WTC11 (cell line): ENCODE results near the gene MPIG6B. TPM values are rescaled to one million over a fixed set of nuclear protein-coding genes. Genes with fewer than 3 reads are reported as not detected.
A peak's percentile ranks its signal among the peaks of the same experiment; 100 is the strongest.

ENCODE experiments used
- ATAC-seq: fragments of 200-7000 bp; cut with Tn5 transposase; 2 replicates; pipeline ENCODE4 v1.10.0; 2021; ENCODE audit warnings: mild to moderate bottlenecking, moderate library complexity
- CTCF ChIA-PET: fragments of 300-600 bp; sonication (Branson Sonifier 250); formaldehyde crosslinking; loops from one replicate; lab custom pipeline; 2021; ENCODE audit warnings: antibody characterized with exemption; lab: Charles Lee
- POLR2A ChIA-PET: fragments of 350-600 bp; sonication (Branson Sonifier 250); formaldehyde crosslinking; loops from one replicate; lab custom pipeline; 2021; ENCODE audit warnings: antibody characterized with exemption; lab: Charles Lee
- DNase-seq: peaks from one replicate; pipeline ENCODE4 v3.0.0; 2021; ENCODE audit warnings: low spot score
- H3K27ac Mint-ChIP-seq: 2 replicates; pipeline ENCODE4 v1.8.0; 2021; ENCODE audit warnings: mixed read lengths
- H3K27me3 Mint-ChIP-seq: 2 replicates; pipeline ENCODE4 v1.8.0; 2021; ENCODE audit warnings: low read depth, mild to moderate bottlenecking, moderate library complexity, mixed read lengths
- H3K36me3 Mint-ChIP-seq: 2 replicates; pipeline ENCODE4 v1.8.0; 2021; ENCODE audit warnings: mixed read lengths
- H3K4me1 Mint-ChIP-seq: 2 replicates; pipeline ENCODE4 v1.8.0; 2022; ENCODE audit warnings: mixed read lengths
- H3K4me3 Mint-ChIP-seq: 2 replicates; pipeline ENCODE4 v1.8.0; 2021; ENCODE audit warnings: mild to moderate bottlenecking, moderate library complexity, mixed read lengths
- H3K9me3 Mint-ChIP-seq: 2 replicates; pipeline ENCODE4 v1.8.0; 2021; ENCODE audit warnings: mixed read lengths
- ATF1 ChIP-seq: sonication (generic); formaldehyde crosslinking; IDR thresholded peaks from 2 replicates; pipeline ENCODE4 v1.8.1; 2023; ENCODE audit warnings: mild to moderate bottlenecking, moderate library complexity, missing genetic modification reagents
- ESRRA ChIP-seq: sonication (generic); formaldehyde crosslinking; IDR thresholded peaks from 2 replicates; pipeline ENCODE4 v1.8.1; 2022; ENCODE audit warnings: mild to moderate bottlenecking, missing genetic modification reagents, borderline replicate concordance
- FOXJ3 ChIP-seq: sonication (generic); formaldehyde crosslinking; IDR thresholded peaks from 2 replicates; pipeline ENCODE4 v1.9.0; 2021; ENCODE audit warnings: missing genetic modification reagents, mild to moderate bottlenecking, borderline replicate concordance
- HMGA2 ChIP-seq: fragments of 250-450 bp; sonication (Bioruptor Pico); IDR thresholded peaks from 2 replicates; pipeline ENCODE4 v1.4.0; 2021; ENCODE audit warnings: mild to moderate bottlenecking, moderate library complexity
- SMAD3 ChIP-seq: sonication (generic); formaldehyde crosslinking; IDR thresholded peaks from 2 replicates; pipeline ENCODE4 v1.8.0; 2022; ENCODE audit warnings: missing genetic modification reagents, mild to moderate bottlenecking, borderline replicate concordance
- TCF7 ChIP-seq: sonication (generic); formaldehyde crosslinking; IDR thresholded peaks from 2 replicates; pipeline ENCODE4 v1.8.0; 2022; ENCODE audit warnings: mild to moderate bottlenecking, low read depth, missing genetic modification reagents, moderate library complexity
- ZNF121 ChIP-seq: sonication (generic); formaldehyde crosslinking; IDR thresholded peaks from 2 replicates; pipeline ENCODE4 v1.8.0; 2023; ENCODE audit warnings: missing genetic modification reagents
- ZNF317 ChIP-seq: sonication (generic); formaldehyde crosslinking; IDR thresholded peaks from 2 replicates; pipeline ENCODE4 v1.8.1; 2023; ENCODE audit warnings: low read depth, mild to moderate bottlenecking, moderate library complexity, missing genetic modification reagents, borderline replicate concordance
- ZNF416 ChIP-seq: fragments of 250-450 bp; sonication (Bioruptor Pico); IDR thresholded peaks from 2 replicates; pipeline ENCODE4 v1.9.0; 2021; ENCODE audit warnings: mild to moderate bottlenecking, inconsistent platforms
- ZNF671 ChIP-seq: fragments of 250-450 bp; sonication (Bioruptor Pico); IDR thresholded peaks from 2 replicates; pipeline ENCODE4 v1.8.0; 2021; ENCODE audit warnings: mild to moderate bottlenecking
- total RNA-seq: library from RNA; stranded (reverse); gene quantifications from 3 replicates; pipeline ENCODE4 v1.2.3, GENCODE V29; 2021
- TF ChIP-seq, protein P1 (sequence below): sonication (generic); formaldehyde crosslinking; IDR thresholded peaks from 2 replicates; pipeline ENCODE4 v1.8.0; 2023; ENCODE audit warnings: missing genetic modification reagents
- TF ChIP-seq, protein P2 (sequence below): sonication (generic); formaldehyde crosslinking; IDR thresholded peaks from 2 replicates; pipeline ENCODE4 v1.8.1; 2022; ENCODE audit warnings: mild to moderate bottlenecking, moderate library complexity, missing genetic modification reagents
- TF ChIP-seq, protein P3 (sequence below): sonication (generic); formaldehyde crosslinking; conservative IDR thresholded peaks from 2 replicates; pipeline ENCODE4 v1.8.1; 2023; ENCODE audit warnings: mild to moderate bottlenecking, low read depth, missing genetic modification reagents, moderate library complexity
- TF ChIP-seq, protein P4 (sequence below): sonication (generic); formaldehyde crosslinking; IDR thresholded peaks from 2 replicates; pipeline ENCODE4 v1.8.1; 2023; ENCODE audit warnings: mild to moderate bottlenecking, missing genetic modification reagents, moderate library complexity
- TF ChIP-seq, protein P5 (sequence below): fragments of 250-450 bp; sonication (Bioruptor Pico); IDR thresholded peaks from 2 replicates; pipeline ENCODE4 v1.9.0; 2021; ENCODE audit warnings: mild to moderate bottlenecking
- TF ChIP-seq, protein P6 (sequence below): sonication (generic); formaldehyde crosslinking; IDR thresholded peaks from 2 replicates; pipeline ENCODE4 v1.8.0; 2022; ENCODE audit warnings: missing genetic modification reagents
- TF ChIP-seq, protein P7 (sequence below): sonication (generic); formaldehyde crosslinking; IDR thresholded peaks from 2 replicates; pipeline ENCODE4 v1.8.0; 2022; ENCODE audit warnings: mild to moderate bottlenecking, missing genetic modification reagents

The MPIG6B gene
- total RNA-seq, 1 experiment from 2014 or later, result 0.09 TPM

DNA sequence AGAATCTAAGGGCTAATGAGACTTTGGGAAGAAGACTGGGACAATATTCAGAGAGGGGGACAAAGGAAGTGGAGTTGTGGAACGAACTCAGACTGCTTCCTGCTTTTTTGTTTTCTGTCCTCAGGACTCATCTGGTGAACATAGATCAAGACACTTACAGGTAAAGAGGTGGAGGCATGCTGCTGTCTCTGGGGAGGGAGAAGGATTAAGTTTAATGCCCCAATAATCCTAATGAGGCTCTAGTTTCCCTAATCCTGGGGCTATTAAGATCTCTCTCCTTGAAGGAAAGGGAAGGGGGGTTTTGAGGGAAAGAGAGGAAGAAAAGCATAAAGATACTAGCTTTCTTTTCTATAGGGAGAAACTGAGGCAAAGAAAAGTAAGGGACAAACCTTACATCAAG, 21.2 kb downstream of the MPIG6B start:
- no peak overlapping the region for H3K4me3 Mint-ChIP-seq
- ATAC-seq, result no peak
- H3K9me3 Mint-ChIP-seq, result no peaks in the 10 kb centered on the region
- H3K27ac Mint-ChIP-seq, result peak overlapping the region; percentile 83
- no peak for DNase-seq
- H3K36me3 Mint-ChIP-seq, result peaks cover 25% of the 10 kb centered on the region
- TF ChIP-seq TCF7, result no peak
- no peak for TF ChIP-seq FOXJ3 (CRISPR knock-in tag)
- TF ChIP-seq, protein P1, sequence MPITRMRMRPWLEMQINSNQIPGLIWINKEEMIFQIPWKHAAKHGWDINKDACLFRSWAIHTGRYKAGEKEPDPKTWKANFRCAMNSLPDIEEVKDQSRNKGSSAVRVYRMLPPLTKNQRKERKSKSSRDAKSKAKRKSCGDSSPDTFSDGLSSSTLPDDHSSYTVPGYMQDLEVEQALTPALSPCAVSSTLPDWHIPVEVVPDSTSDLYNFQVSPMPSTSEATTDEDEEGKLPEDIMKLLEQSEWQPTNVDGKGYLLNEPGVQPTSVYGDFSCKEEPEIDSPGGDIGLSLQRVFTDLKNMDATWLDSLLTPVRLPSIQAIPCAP (CRISPR knock-in tag), result no peak
- TF ChIP-seq, protein P2, sequence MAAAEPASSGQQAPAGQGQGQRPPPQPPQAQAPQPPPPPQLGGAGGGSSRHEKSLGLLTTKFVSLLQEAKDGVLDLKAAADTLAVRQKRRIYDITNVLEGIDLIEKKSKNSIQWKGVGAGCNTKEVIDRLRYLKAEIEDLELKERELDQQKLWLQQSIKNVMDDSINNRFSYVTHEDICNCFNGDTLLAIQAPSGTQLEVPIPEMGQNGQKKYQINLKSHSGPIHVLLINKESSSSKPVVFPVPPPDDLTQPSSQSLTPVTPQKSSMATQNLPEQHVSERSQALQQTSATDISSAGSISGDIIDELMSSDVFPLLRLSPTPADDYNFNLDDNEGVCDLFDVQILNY (CRISPR knock-in tag), result no peak
- TF ChIP-seq ZNF416 (CRISPR knock-in tag), result no peak
- TF ChIP-seq ZNF121 (CRISPR knock-in tag), result no peak
- TF ChIP-seq, protein P3, sequence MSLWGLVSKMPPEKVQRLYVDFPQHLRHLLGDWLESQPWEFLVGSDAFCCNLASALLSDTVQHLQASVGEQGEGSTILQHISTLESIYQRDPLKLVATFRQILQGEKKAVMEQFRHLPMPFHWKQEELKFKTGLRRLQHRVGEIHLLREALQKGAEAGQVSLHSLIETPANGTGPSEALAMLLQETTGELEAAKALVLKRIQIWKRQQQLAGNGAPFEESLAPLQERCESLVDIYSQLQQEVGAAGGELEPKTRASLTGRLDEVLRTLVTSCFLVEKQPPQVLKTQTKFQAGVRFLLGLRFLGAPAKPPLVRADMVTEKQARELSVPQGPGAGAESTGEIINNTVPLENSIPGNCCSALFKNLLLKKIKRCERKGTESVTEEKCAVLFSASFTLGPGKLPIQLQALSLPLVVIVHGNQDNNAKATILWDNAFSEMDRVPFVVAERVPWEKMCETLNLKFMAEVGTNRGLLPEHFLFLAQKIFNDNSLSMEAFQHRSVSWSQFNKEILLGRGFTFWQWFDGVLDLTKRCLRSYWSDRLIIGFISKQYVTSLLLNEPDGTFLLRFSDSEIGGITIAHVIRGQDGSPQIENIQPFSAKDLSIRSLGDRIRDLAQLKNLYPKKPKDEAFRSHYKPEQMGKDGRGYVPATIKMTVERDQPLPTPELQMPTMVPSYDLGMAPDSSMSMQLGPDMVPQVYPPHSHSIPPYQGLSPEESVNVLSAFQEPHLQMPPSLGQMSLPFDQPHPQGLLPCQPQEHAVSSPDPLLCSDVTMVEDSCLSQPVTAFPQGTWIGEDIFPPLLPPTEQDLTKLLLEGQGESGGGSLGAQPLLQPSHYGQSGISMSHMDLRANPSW, result no peak
- TF ChIP-seq ATF1 (CRISPR knock-in tag), result no peak
- TF ChIP-seq, protein P4, sequence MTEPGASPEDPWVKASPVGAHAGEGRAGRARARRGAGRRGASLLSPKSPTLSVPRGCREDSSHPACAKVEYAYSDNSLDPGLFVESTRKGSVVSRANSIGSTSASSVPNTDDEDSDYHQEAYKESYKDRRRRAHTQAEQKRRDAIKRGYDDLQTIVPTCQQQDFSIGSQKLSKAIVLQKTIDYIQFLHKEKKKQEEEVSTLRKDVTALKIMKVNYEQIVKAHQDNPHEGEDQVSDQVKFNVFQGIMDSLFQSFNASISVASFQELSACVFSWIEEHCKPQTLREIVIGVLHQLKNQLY (CRISPR knock-in tag), result no peak
- TF ChIP-seq, protein P5, sequence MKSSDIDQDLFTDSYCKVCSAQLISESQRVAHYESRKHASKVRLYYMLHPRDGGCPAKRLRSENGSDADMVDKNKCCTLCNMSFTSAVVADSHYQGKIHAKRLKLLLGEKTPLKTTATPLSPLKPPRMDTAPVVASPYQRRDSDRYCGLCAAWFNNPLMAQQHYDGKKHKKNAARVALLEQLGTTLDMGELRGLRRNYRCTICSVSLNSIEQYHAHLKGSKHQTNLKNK, result no peak
- CTCF ChIA-PET, result interaction anchor here (0.6 to 1.4 kb wide), 2 partner anchors 26 to 55 kb away, joined by 3 to 4 read pairs; no protein-coding TSS in a partner anchor
- H3K27me3 Mint-ChIP-seq, result no peaks in the 10 kb centered on the region; the same call in 1 of the 2 replicates
- POLR2A ChIA-PET, result no interaction called here
- peaks cover 17% of the 10 kb centered on the region for H3K4me1 Mint-ChIP-seq

DNA sequence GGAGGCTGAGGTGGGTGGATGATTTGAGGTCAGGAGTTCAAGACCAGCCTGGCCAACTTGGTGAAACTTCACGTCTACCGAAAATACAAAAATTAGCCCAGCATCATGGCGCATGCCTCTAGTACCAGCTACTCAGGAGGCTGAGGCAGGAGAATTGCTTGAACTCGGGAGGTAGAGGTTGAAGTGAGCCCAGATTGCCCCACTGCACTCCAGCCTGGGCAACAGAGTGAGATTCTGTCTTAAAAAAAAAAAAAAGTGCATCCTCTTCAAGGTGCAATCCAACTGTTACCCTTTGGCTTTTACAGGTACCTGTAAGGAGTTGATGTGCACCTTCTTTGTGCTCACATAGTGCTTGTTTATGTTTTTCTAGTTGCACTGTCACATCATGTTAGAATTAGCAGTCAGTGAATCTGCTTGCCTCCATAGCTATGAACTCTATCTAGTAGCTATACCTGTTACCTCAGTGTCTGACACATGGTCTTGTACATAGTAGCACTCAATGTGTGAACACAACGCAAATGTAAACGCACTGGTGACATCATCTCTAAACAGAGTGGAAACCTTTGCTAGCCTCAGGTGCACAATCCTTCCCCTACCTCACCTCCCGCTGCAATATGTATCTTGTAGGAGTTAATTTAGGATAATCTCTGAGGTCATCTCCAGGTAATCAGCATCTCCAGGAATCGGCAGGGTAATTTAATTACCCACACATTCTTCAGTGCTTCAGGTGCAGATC, 26.3 kb downstream of the MPIG6B start:
- no peak overlapping the region for H3K4me3 Mint-ChIP-seq
- H3K27me3 Mint-ChIP-seq, result no peaks in the 10 kb centered on the region; the same call in 1 of the 2 replicates
- DNase-seq, result no peak
- TF ChIP-seq HMGA2 (CRISPR knock-in tag) (no peak), ZNF121 (CRISPR knock-in tag) (no peak), SMAD3 (no peak), ZNF416 (CRISPR knock-in tag) (no peak), ZNF671 (CRISPR knock-in tag) (no peak), ESRRA (CRISPR knock-in tag) (no peak), ZNF317 (CRISPR knock-in tag) (no peak)
- TF ChIP-seq, protein P6, sequence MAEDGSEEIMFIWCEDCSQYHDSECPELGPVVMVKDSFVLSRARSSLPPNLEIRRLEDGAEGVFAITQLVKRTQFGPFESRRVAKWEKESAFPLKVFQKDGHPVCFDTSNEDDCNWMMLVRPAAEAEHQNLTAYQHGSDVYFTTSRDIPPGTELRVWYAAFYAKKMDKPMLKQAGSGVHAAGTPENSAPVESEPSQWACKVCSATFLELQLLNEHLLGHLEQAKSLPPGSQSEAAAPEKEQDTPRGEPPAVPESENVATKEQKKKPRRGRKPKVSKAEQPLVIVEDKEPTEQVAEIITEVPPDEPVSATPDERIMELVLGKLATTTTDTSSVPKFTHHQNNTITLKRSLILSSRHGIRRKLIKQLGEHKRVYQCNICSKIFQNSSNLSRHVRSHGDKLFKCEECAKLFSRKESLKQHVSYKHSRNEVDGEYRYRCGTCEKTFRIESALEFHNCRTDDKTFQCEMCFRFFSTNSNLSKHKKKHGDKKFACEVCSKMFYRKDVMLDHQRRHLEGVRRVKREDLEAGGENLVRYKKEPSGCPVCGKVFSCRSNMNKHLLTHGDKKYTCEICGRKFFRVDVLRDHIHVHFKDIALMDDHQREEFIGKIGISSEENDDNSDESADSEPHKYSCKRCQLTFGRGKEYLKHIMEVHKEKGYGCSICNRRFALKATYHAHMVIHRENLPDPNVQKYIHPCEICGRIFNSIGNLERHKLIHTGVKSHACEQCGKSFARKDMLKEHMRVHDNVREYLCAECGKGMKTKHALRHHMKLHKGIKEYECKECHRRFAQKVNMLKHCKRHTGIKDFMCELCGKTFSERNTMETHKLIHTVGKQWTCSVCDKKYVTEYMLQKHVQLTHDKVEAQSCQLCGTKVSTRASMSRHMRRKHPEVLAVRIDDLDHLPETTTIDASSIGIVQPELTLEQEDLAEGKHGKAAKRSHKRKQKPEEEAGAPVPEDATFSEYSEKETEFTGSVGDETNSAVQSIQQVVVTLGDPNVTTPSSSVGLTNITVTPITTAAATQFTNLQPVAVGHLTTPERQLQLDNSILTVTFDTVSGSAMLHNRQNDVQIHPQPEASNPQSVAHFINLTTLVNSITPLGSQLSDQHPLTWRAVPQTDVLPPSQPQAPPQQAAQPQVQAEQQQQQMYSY (CRISPR knock-in tag), result no peak
- TF ChIP-seq, protein P7, sequence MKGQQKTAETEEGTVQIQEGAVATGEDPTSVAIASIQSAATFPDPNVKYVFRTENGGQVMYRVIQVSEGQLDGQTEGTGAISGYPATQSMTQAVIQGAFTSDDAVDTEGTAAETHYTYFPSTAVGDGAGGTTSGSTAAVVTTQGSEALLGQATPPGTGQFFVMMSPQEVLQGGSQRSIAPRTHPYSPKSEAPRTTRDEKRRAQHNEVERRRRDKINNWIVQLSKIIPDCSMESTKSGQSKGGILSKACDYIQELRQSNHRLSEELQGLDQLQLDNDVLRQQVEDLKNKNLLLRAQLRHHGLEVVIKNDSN (CRISPR knock-in tag), result no peak
- TF ChIP-seq, protein P1 (CRISPR knock-in tag), result no peak
- no peak overlapping the region for H3K27ac Mint-ChIP-seq
- peaks cover 13% of the 10 kb centered on the region for H3K36me3 Mint-ChIP-seq
- H3K9me3 Mint-ChIP-seq, result no peaks in the 10 kb centered on the region
- ChIA-PET CTCF (interaction anchor here (0.6 kb wide), 1 partner anchor 13 kb away, joined by 3 read pairs; the partner anchor contains the start of gene SAPCD1), POLR2A (no interaction called here)
- peaks cover 7% of the 10 kb centered on the region for H3K4me1 Mint-ChIP-seq
- no peak for ATAC-seq
